ENCODE measurements around the gene MITF.

MITF gene, protein sequence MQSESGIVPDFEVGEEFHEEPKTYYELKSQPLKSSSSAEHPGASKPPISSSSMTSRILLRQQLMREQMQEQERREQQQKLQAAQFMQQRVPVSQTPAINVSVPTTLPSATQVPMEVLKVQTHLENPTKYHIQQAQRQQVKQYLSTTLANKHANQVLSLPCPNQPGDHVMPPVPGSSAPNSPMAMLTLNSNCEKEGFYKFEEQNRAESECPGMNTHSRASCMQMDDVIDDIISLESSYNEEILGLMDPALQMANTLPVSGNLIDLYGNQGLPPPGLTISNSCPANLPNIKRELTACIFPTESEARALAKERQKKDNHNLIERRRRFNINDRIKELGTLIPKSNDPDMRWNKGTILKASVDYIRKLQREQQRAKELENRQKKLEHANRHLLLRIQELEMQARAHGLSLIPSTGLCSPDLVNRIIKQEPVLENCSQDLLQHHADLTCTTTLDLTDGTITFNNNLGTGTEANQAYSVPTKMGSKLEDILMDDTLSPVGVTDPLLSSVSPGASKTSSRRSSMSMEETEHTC

DNA sequence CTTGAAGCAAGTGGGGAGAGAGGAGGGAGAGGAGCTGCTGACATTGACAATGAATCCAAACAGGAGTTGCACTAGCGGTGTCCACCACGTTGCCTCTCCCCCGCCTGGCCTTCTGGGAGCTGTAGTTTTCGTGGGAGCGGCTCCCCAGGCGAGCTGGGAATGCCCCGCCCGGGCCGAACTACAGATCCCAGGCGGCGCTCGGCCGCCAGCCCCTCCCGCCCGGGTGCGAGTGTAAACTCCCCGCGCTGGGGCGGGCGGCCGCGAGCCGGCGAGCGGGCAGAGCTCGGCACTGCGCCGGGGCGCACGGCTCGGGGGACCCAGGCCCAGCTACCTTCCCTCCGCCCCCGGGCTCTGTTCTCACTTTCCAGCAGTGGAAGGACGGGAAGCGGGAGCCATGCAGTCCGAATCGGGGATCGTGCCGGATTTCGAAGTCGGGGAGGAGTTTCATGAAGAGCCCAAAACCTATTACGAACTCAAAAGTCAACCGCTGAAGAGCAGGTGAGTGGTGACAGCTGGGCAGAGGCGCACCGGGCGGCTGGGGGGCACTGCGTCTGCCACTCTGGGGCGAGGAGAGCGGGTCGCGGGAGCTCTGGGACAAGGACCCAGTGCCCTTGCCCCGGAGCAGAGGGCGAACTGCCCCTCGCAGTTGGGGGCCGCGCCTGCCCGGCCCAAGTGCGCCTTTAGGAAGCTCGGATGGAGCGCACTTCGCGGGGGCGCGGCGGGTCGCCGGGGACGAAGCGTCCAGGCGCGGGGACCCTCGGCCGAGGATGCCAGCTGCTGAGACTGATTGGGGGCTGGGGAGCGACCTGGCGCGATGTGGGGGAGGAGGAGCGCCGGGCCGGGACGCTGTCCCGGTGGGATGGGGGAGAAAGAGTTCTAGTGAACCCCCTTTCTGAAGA, at the start of gene MITF:
Gene MITF (plus strand): TSS at position 261 of the 899 bp plus-strand sequence. CDS start 134 bp downstream, at position 395.
- DNase-seq, result peak; percentile 79

DNA sequence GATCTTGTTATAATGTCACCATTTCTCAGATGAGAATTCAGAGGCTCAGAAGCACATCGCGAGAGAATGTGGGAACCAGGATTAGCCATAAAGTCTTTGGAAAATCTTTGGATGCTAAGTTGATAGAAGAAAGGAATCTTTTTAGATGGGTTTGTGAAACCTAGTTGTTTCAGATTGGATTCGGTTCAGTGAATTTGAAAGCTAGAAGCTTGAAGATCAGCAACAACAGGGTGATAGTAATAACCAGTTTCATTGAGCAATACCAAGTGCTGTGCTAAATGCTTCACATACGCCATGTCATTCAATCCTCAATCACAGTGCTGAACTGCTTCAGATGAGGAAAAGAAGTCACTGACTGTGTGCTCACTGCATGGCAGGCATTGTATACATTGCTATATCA, 47.4 kb upstream of the MITF start:
- DNase-seq, result no peak

DNA sequence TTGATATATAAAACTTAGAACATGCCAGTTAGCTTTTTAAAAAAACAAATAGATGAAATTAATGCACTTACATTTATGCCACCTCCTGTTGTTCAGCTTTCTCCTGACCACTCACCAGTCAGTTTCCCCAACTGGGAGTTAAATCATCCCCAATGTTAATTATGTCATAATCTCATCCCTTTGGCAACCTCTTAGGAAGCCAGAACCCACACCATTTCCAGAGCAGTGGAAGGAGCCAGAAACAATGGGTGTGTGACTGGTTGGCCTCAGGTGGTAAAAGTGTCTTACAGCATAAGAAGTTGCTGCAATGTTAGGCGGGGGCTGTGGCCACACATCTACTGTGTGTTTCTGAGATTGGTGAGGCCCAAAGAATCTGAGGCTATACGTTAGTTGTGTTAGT, 46.5 kb upstream of the MITF start:
- DNase-seq, result no peak

DNA sequence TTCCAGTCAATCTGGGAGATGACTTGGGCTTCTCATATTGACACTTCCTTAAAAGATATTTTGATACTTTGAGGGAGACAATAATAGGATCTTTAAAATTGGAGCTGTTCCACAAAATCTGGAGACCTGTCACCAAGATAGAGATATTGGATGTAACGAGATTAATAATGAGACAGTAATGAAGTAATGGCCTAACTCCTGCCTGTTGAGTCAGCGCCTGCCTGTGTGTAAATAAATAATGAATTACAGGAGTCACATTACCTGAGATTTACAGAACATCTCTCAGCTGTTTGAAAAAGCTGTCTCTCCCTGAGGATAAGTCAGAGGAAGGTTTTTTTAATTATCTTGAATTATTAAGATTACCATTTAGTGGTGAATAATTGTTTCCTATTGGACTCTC, 43.8 kb upstream of the MITF start:
- no peak for DNase-seq

- DNase-seq, result no peak
Measured at GRCh38 chr3:69695933-69696332, 43.3 kb upstream of the MITF start.

DNA sequence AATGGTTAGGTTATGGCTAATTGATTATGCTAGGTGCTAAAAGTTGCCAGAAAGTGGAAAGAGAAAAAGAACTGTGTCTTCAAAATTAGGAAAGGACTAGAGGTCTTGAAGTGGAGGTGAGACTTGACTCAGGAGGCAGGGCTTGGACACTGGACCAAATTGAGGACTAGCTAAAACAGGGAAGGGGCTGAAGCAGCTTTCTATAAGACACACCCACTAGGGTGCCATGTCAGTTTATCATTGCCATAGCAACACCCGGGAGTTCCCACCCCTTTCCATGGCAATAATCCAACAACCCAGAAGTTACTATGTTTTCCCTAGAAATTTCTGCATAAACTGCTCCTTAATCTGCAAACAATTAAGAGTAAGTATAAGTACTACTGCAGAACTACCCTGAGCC, 42.9 kb upstream of the MITF start:
- DNase-seq, result no peak

GRCh38 chr3:69697381-69697780, 41.9 kb upstream of the MITF start:
- no peak for DNase-seq

- no peak for DNase-seq
Measured at GRCh38 chr3:69698728-69699127, 40.5 kb upstream of the MITF start.

- no peak for DNase-seq
Measured at GRCh38 chr3:69699183-69699582, 40.1 kb upstream of the MITF start.

DNA sequence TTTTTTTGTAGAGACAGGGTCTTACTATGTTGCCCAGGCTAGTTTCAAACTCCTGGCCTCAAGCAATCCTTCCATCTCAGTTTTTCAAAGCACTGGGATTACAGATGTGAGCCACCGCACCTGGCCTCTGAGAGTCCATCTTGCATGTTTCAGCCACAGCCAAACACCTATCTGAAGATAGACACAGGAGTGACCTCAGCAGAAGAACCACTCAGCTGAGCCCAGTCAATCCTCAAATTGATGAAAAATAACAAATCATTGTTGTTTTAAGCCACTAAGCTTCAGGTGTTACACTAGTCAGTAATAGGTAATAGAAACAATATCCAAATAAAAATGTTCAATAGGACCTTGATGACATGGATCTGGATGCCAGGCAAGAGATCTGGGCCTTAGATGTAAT, 38.3 kb upstream of the MITF start:
- DNase-seq, result no peak

- DNase-seq, result no peak
Measured at GRCh38 chr3:69710153-69710977, 28.9 kb upstream of the MITF start.

- DNase-seq, result no peak
Measured at GRCh38 chr3:69712269-69712668, 27.0 kb upstream of the MITF start.

DNA sequence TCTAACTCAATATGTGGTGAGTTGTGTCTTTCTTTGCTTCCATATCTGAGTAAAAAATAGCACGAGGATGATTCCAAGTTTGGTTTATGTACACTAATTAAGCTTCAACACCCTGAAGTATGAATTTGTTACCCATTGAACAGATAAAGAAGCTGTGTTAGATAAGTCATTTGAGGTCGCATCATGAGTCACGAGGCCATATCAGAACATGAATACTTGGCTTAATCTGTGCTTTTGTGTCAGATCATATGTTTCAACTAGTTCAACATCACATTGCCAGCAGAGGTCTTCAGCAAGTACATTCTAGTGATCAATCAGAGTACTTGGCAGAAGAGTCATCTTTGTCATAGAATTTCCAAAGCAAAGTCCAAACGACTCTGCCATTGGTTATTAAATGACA, 26.3 kb upstream of the MITF start:
- DNase-seq, result no peak

GRCh38 chr3:69715204-69715603, 24.1 kb upstream of the MITF start:
- DNase-seq, result no peak

DNA sequence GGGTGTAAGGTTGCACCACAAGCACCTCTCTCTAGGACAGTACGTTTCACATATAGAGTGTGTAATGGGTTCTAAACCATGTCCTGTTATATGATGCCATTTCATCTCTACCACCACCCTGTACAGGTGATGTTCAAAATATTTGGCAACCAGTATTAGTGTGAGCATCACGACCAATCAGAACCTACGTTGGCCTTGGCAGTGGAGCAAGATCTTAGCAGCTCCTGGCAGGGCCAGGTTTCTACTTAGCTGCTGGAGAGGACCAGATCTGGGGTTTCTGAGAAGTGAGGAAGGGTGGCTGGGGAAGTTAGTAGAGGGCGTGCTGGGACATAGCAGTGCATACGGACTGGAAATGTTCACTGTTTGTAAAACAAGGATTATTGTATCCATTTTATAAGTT, 23.1 kb upstream of the MITF start:
- no peak for DNase-seq

- no peak for DNase-seq
Measured at GRCh38 chr3:69718866-69719586, 20.2 kb upstream of the MITF start.

- no peak for DNase-seq
Measured at GRCh38 chr3:69719587-69720122, 19.6 kb upstream of the MITF start.

- no peak for DNase-seq
Measured at GRCh38 chr3:69720824-69721223, 18.4 kb upstream of the MITF start.

- DNase-seq, result no peak
Measured at GRCh38 chr3:69723389-69723788, 15.9 kb upstream of the MITF start.

DNA sequence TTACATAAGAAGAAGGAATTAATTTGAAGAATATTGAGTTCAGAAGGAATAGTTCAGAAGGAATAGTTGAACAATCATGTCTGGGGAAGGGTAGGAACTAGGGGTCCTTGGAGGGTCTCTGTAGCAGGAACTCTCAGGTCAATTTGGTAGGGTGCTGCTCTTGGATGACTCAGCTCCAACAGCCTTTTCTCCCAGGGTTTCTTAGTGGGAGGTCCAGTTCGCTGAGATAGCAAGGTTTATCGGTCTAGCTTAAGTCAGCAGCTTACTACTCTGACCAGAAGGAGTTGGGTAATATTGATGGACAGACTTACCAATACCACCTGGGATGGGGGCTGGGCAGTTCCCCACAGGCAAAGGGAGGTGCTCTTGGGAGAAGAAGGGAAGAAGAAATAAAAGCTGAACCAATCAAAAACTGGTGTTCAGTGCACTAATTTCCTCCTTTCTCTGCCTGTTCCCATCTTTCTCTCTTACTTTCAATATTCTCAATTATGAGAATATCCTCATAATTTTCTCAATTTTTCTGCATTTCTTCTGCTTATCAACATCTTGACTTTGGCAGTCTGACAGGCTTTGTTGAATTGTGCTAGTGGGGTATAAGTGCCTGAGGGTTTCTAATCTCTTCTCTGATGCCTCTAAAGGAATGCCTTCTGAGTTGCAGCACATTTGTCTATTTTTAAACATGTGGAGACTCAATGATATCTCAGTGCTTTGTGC, 14.4 kb upstream of the MITF start:
- no peak for DNase-seq

DNA sequence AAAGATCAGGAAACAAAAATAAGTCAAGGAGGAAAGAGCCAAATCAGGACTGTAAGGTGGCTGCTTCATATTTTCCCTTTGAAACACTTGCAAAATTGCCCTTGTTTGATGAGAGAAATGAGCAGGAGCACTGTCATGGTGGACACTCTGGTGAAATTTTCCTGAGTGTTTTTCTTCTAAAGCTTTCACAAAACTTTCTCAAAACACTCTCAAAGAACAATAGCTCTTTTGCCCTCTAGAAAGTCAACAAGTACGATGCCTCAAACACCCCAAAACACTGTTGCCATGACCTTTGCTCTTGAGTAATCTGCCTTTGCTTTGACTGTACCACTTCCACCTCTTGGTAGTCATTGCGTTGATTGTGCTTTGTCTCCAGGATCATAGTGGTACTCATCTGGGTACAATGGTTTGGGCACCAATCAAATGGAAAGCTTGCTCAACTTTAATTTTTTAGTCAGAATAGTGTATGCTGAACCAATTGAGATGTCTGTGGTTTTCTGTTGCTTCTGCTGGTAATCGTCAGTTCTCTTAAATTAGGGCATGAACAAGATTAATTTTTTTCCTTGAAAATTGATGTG, 13.2 kb upstream of the MITF start:
- no peak for DNase-seq
